K562 (cell line): ENCODE results near the gene MEOX2. TPM values are rescaled to one million over a fixed set of nuclear protein-coding genes. Genes with fewer than 3 reads are reported as not detected.

Experiments
- ATAC-seq: fragments of 200-7000 bp; cut with Tn5 transposase; 3 replicates; pipeline ENCODE4 v1.9.1; 2020; ENCODE audit warnings: moderate library complexity
- BruUV-seq: library from RNA; stranded (reverse); fragments of 400-500 nt; replicated peaks from 2 replicates; lab custom pipeline; 2021; lab: Mats Ljungman, UMichigan
- CTCF ChIA-PET: fragments of 300-600 bp; formaldehyde crosslinking; extraction: SDS; loops from one replicate; lab custom pipeline; 2021; ENCODE audit warnings: low intra/inter-chr PET ratio; lab: Yijun Ruan, JAX
- POLR2A ChIA-PET: fragments of 300-600, 350-650 bp; sonication (Branson Sonifier 250); formaldehyde crosslinking; extraction: SDS; loops from one replicate; lab custom pipeline; 2021; ENCODE audit warnings: antibody characterized with exemption, inconsistent platforms; lab: Yijun Ruan, JAX
- DNase-seq, 4 experiments: peaks; one replicate each; pipeline versions ENCODE4 v3.0.0 to v3.0.0-alpha.2; 2011 to 2018; ENCODE audit warnings: low spot score in 3 of 4, mixed read lengths in 3 of 4; ENCODE audit errors: extremely low read depth in 1 of 4
- FAIRE-seq: peaks from 2 replicates; lab custom pipeline; 2011; peaks lifted over from hg19 to GRCh38; lab: Jason Lieb, UNC
- H2AFZ ChIP-seq: 2 replicates; pipeline ENCODE4 v1.6.0; 2011; ENCODE audit warnings: low read depth, low read length, control low read depth, inconsistent platforms
- H3K27ac ChIP-seq: fragments of 200-600 bp; 3 replicates; pipeline ENCODE4 v1.8.0; 2011; ENCODE audit warnings: low read depth, mild to moderate bottlenecking, control low read depth, inconsistent platforms, low read length, moderate library complexity, mixed read lengths; ENCODE audit errors: extremely low read depth
- H3K27me3 ChIP-seq, 2 experiments: fragments of 300-600 bp in 1 of 2; 2 replicates in 1 of 2; 3 replicates in 1 of 2; pipeline versions ENCODE4 v1.6.0 to v1.8.0; 2011; ENCODE audit warnings: inconsistent platforms in 2 of 2, low read length in 2 of 2, mild to moderate bottlenecking in 1 of 2, mixed read lengths in 1 of 2, moderate library complexity in 1 of 2; ENCODE audit not compliant: control insufficient read depth in 2 of 2, insufficient read depth in 2 of 2
- H3K36me3 ChIP-seq: fragments of 300-600 bp; 3 replicates; pipeline ENCODE4 v1.8.0; 2011; ENCODE audit warnings: mild to moderate bottlenecking, low read length, inconsistent platforms; ENCODE audit not compliant: control insufficient read depth, insufficient read depth
- H3K4me1 ChIP-seq, 2 experiments: fragments of 200-600 bp in 1 of 2; replicated peaks in 1 of 2; 2 replicates in 1 of 2; 3 replicates in 1 of 2; pipeline versions ENCODE4 v1.5.1 to v1.8.0; 2011; ENCODE audit warnings: inconsistent platforms in 2 of 2, low read length in 2 of 2, mild to moderate bottlenecking in 1 of 2, mixed read lengths in 1 of 2, moderate library complexity in 1 of 2; ENCODE audit not compliant: control insufficient read depth in 2 of 2, insufficient read depth in 2 of 2
- H3K4me2 ChIP-seq: 2 replicates; pipeline ENCODE4 v1.6.1; 2011; ENCODE audit warnings: low read length, control low read depth, inconsistent platforms, mixed read lengths; ENCODE audit not compliant: insufficient read depth
- H3K4me3 ChIP-seq: fragments of 200-600 bp; sonication (generic), shearing (Covaris generic); 2 replicates; pipeline ENCODE4 v1.5.1; 2016; ENCODE audit warnings: control low read depth, inconsistent platforms
- H3K79me2 ChIP-seq: fragments of 200-600 bp; 3 replicates; pipeline ENCODE4 v1.8.0; 2011; ENCODE audit warnings: low read length, inconsistent platforms; ENCODE audit not compliant: control insufficient read depth, insufficient read depth
- H3K9ac ChIP-seq, 2 experiments: 2 replicates each; pipeline versions ENCODE4 v1.6.0 to v1.6.1; 2011; ENCODE audit warnings: low read depth in 2 of 2, low read length in 2 of 2, control low read depth in 1 of 2, inconsistent platforms in 1 of 2, mild to moderate bottlenecking in 1 of 2, mixed read lengths in 1 of 2; ENCODE audit not compliant: insufficient read depth in 1 of 2
- H3K9me1 ChIP-seq: one replicate; pipeline ENCODE4 v1.6.0; 2011; ENCODE audit warnings: inconsistent platforms, mild to moderate bottlenecking, low read length, moderate library complexity; ENCODE audit not compliant: control insufficient read depth, insufficient read depth
- H3K9me3 ChIP-seq: replicated peaks from 2 replicates; pipeline ENCODE4 v1.5.1; 2011; ENCODE audit warnings: low read depth, low read length, inconsistent platforms; ENCODE audit not compliant: control insufficient read depth, insufficient read depth
- H4K20me1 ChIP-seq: replicated peaks from 2 replicates; pipeline ENCODE4 v1.6.1; 2011; ENCODE audit warnings: low read length, inconsistent platforms, mixed read lengths; ENCODE audit not compliant: control insufficient read depth, insufficient read depth
- ASH1L ChIP-seq: fragments of 450-650 bp; IDR thresholded peaks from 2 replicates; pipeline ENCODE4 v1.6.1; 2018; ENCODE audit warnings: borderline replicate concordance, mild to moderate bottlenecking, low read depth; ENCODE audit not compliant: partially characterized antibody
- ATF6 ChIP-seq: sonication (generic); formaldehyde crosslinking; IDR thresholded peaks from 2 replicates; pipeline ENCODE4 v1.4.0; 2020; ENCODE audit warnings: mild to moderate bottlenecking, missing genetic modification reagents
- CTCFL ChIP-seq: IDR thresholded peaks from 2 replicates; pipeline ENCODE4 v1.6.1; 2011; ENCODE audit warnings: borderline replicate concordance, low read depth, mild to moderate bottlenecking, moderate library complexity, low read length; ENCODE audit not compliant: insufficient read depth, poor library complexity, severe bottlenecking
- FOXK2 ChIP-seq, 2 experiments: fragments of 450-650 bp; IDR thresholded peaks in 1 of 2; conservative IDR thresholded peaks in 1 of 2; 2 replicates each; pipeline ENCODE4 v1.6.1; 2016; ENCODE audit warnings: low read depth in 2 of 2, mild to moderate bottlenecking in 1 of 2
- FOXO4 ChIP-seq: fragments of 450-650 bp; formaldehyde crosslinking; IDR thresholded peaks from 2 replicates; pipeline ENCODE4 v1.4.0; 2020; ENCODE audit warnings: mild to moderate bottlenecking, moderate library complexity
- GTF2A2 ChIP-seq: IDR thresholded peaks from 2 replicates; pipeline ENCODE4 v1.6.1; 2016; ENCODE audit warnings: mild to moderate bottlenecking, missing genetic modification characterization, missing compliant biosample characterization
- IRF2 ChIP-seq: sonication (generic); formaldehyde crosslinking; IDR thresholded peaks from 2 replicates; pipeline ENCODE4 v1.8.1; 2022; ENCODE audit warnings: mild to moderate bottlenecking, missing genetic modification reagents
- MAFG ChIP-seq: fragments of 450-650 bp; conservative IDR thresholded peaks from 2 replicates; pipeline ENCODE4 v1.6.1; 2016; ENCODE audit warnings: missing genetic modification characterization, missing compliant biosample characterization
- MLX ChIP-seq, 2 experiments: fragments of 450-650 bp in 1 of 2; sonication (generic) in 1 of 2; formaldehyde crosslinking; conservative IDR thresholded peaks; 2 replicates each; pipeline versions ENCODE4 v1.4.0 to v1.8.1; 2020 to 2022; ENCODE audit warnings: mild to moderate bottlenecking in 1 of 2, missing genetic modification reagents in 1 of 2
- RBM34 ChIP-seq: fragments of 200-400 bp; formaldehyde crosslinking; IDR thresholded peaks from 2 replicates; pipeline ENCODE4 v1.6.1; 2018; ENCODE audit warnings: low read length, borderline replicate concordance; ENCODE audit not compliant: insufficient read depth
- SMAD3 ChIP-seq: fragments of 450-650 bp; formaldehyde crosslinking; conservative IDR thresholded peaks from 2 replicates; pipeline ENCODE4 v1.4.0; 2020; ENCODE audit warnings: mild to moderate bottlenecking
- SRSF1 ChIP-seq: fragments of 200-400 bp; formaldehyde crosslinking; IDR thresholded peaks from 2 replicates; pipeline ENCODE4 v1.6.1; 2017; ENCODE audit warnings: mild to moderate bottlenecking, low read depth, low read length, moderate library complexity
- TCFL5 ChIP-seq: fragments of 250-450 bp; sonication (Bioruptor Pico); conservative IDR thresholded peaks from 2 replicates; pipeline ENCODE4 v1.6.1; 2021; ENCODE audit warnings: mild to moderate bottlenecking, moderate library complexity, matching md5 sums
- ZBED1 ChIP-seq: IDR thresholded peaks from 2 replicates; pipeline ENCODE4 v1.6.1; 2014
- ZC3H4 ChIP-seq: sonication (generic); formaldehyde crosslinking; IDR thresholded peaks from 2 replicates; pipeline ENCODE4 v1.9.0; 2021; ENCODE audit warnings: missing genetic modification reagents, borderline replicate concordance
- ZFPM2 ChIP-seq: fragments of 250-450 bp; sonication (Bioruptor Pico); IDR thresholded peaks from 2 replicates; pipeline ENCODE4 v1.5.1; 2022; ENCODE audit warnings: mild to moderate bottlenecking
- ZNF224 ChIP-seq: sonication (generic); formaldehyde crosslinking; IDR thresholded peaks from 2 replicates; pipeline ENCODE4 v1.8.0; 2022; ENCODE audit warnings: mild to moderate bottlenecking, missing genetic modification reagents
- ZNF436 ChIP-seq: fragments of 250-450, 450-650 bp; sonication (Bioruptor Pico); formaldehyde crosslinking; IDR thresholded peaks from 2 replicates; pipeline ENCODE4 v1.7.0; 2020; ENCODE audit warnings: mild to moderate bottlenecking
- WGBS: fragments of 100-300 bp; shearing (Covaris generic); methylation state at CpG from one replicate; pipeline ENCODE4 v1.1.6; 2016; ENCODE audit warnings: low coverage, mixed read lengths; ENCODE audit not compliant: insufficient coverage; ENCODE audit errors: missing lambda C conversion rate; 5-methylcytosine and 5-hydroxymethylcytosine counted together
- in situ Hi-C: fragments of 300-500 bp; cut with MboI; formaldehyde crosslinking; loops from 4 replicates; pipeline ENCODE4 v1.15.0; 2018; ENCODE audit warnings: inconsistent platforms, mixed read lengths
- intact Hi-C: fragments of 100-400 bp; cut with micrococcal nuclease; formaldehyde crosslinking; loops from 2 replicates; pipeline ENCODE4 v1.14.2; 2022
- polyA plus RNA-seq, 8 experiments: library from polyadenylated mRNA; depleted of rRNA in 4 of 8; stranded (reverse) in 5 of 8; unstranded in 3 of 8; fragments of >200 nt; fragmentation: Nextera tagmentation in 2 of 8; fragmentation: Illumina TruSeq in 1 of 8; extraction: Ambion mirVana in 2 of 8; extraction: Trizol in 1 of 8; gene quantifications; 2 replicates each; pipeline versions ENCODE4 v1.2.1 to v1.2.3, GENCODE V29; 2011 to 2014; ENCODE audit warnings: inconsistent platforms in 1 of 8, missing spikeins in 1 of 8
- total RNA-seq, 7 experiments: library from RNA; depleted of rRNA in 6 of 7; stranded (reverse); fragments of >200 nt in 6 of 7; fragmentation: Illumina TruSeq in 2 of 7; extraction: Trizol in 2 of 7; gene quantifications; 2 replicates each; pipeline versions ENCODE4 v1.2.1 to v1.2.3, GENCODE V29; 2011 to 2021; ENCODE audit warnings: low replicate concordance in 1 of 7

Gene MEOX2
- total and polyA plus RNA-seq, 9 of the 15 experiments (the other 6 are each of a cell fraction or from before 2014, with no cell fraction given) = not detected

- BruUV-seq = no TSS peak
- no peak overlapping the region for H2AFZ ChIP-seq
- H3K27ac ChIP-seq = no peak overlapping the region
- no peaks in the 10 kb centered on the region for H3K4me1 ChIP-seq
- ChIA-PET CTCF (interaction anchor here (0.6 kb wide), 1 partner anchor 13 kb away, joined by 4 read pairs; no protein-coding TSS in a partner anchor), POLR2A (no interaction called here)
- no peak for DNase-seq
- H3K4me3 ChIP-seq = no peak overlapping the region
- no peak overlapping the region for H3K4me2 ChIP-seq
- intact Hi-C loops = no loop called here
- no peaks in the 10 kb centered on the region for H3K36me3 ChIP-seq
- H3K9me3 ChIP-seq = 0 out of 2 replicates have a peak, but pooled peaks cover 2% of the 10 kb centered on the region
- in situ Hi-C loops = no loop called here
- no peak for ATAC-seq
- FAIRE-seq = no peak
- no peak overlapping the region for H3K9ac ChIP-seq
- H4K20me1 ChIP-seq = no peaks in the 10 kb centered on the region
- no peaks in the 10 kb centered on the region for H3K79me2 ChIP-seq
- WGBS = 0% methylated on average over 3 of the region's 3 CpGs
- no peaks in the 10 kb centered on the region for H3K9me1 ChIP-seq
- TF ChIP-seq SMAD3 (CRISPR knock-in tag) = no peak
- no peak for TF ChIP-seq ZBED1
- TF ChIP-seq GTF2A2 (tag) = no peak
- TF ChIP-seq ATF6 (CRISPR knock-in tag) = no peak
- TF ChIP-seq MAFG = no peak
- no peak for TF ChIP-seq FOXO4 (CRISPR knock-in tag)
- TF ChIP-seq ZNF436 (CRISPR knock-in tag) = no peak
- TF ChIP-seq IRF2 = no peak
- TF ChIP-seq MLX (CRISPR knock-in tag; conservative IDR thresholded peaks at IDR 0.05) = no peak
- TF ChIP-seq SRSF1 = no peak
- no peak for TF ChIP-seq TCFL5 (CRISPR knock-in tag)
- TF ChIP-seq ZFPM2 = no peak
- no peak for TF ChIP-seq ASH1L
- TF ChIP-seq FOXK2 (conservative IDR thresholded peaks at IDR 0.05 in 1 of 2, IDR thresholded peaks at IDR 0.05 in 1 of 2; ENCODE audit: low read depth in 2 of 2) = no peak
- TF ChIP-seq ZC3H4 (CRISPR knock-in tag) = no peak
- TF ChIP-seq RBM34 = no peak
- TF ChIP-seq CTCFL = no peak
- TF ChIP-seq ZNF224 (CRISPR knock-in tag) = no peak
- no peaks in the 10 kb centered on the region for H3K27me3 ChIP-seq
These were observed 119.4 kb downstream of the MEOX2 start for GRCh38 chr7:15567036-15567435.
